Ovary (tissue), 9 donors: ENCODE measurements around the gene TMCO2. TPM values are rescaled to one million over a fixed set of nuclear protein-coding genes. Genes with fewer than 3 reads are reported as not detected.

Experiments
- DNase-seq, 5 donors: peaks; one replicate each; pipeline ENCODE4 v3.0.0-alpha.2; 2019 to 2020
- H3K27ac ChIP-seq, 2 donors: fragments of 200-600 bp; one replicate each; pipeline versions ENCODE4 v1.5.1 to v1.8.0; 2019 to 2022
- H3K27me3 ChIP-seq: fragments of 200-600 bp; one replicate; pipeline ENCODE4 v1.8.0; 2022
- H3K36me3 ChIP-seq: fragments of 200-600 bp; sonication (generic); one replicate; pipeline ENCODE4 v1.5.1; 2019
- H3K4me1 ChIP-seq: one replicate; pipeline ENCODE4 v1.8.1; 2013; ENCODE audit warnings: mild to moderate bottlenecking, moderate library complexity; ENCODE audit not compliant: insufficient read depth
- H3K4me3 ChIP-seq: fragments of 200-600 bp; sonication (generic); one replicate; pipeline ENCODE4 v1.5.1; 2017
- H3K9me3 ChIP-seq, 2 donors: fragments of 200-600 bp in 1 of 2; sonication (generic) in 1 of 2; one replicate each; pipeline versions ENCODE4 v1.5.1 to v1.8.1; 2013 to 2019; ENCODE audit warnings: mild to moderate bottlenecking in 1 of 2, moderate library complexity in 1 of 2
- EP300 ChIP-seq: sonication (generic); formaldehyde crosslinking; IDR thresholded peaks from one replicate; pipeline ENCODE4 v1.6.1; 2017; ENCODE audit warnings: antibody characterized with exemption
- POLR2A ChIP-seq: fragments of 450-650 bp; IDR thresholded peaks from one replicate; pipeline ENCODE4 v1.6.1; 2017; ENCODE audit warnings: antibody characterized with exemption, mild to moderate bottlenecking, moderate library complexity
- WGBS, 3 donors: extraction: QIAGEN DNeasy Blood & Tissue Kit in 1 of 3; methylation state at CpG; one replicate each; pipeline versions ENCODE4 v1.1.5 to v1.1.7; 2013 to 2017; 5-methylcytosine and 5-hydroxymethylcytosine counted together
- intact Hi-C, 4 donors: fragments of 100-400 bp; cut with DNase I; formaldehyde crosslinking; loops; one replicate each; pipeline versions ENCODE4 v1.11.0 to v1.15.1; 2022 to 2023
- polyA plus RNA-seq, 2 donors: library from polyadenylated mRNA; stranded (reverse); fragments of 200-250 nt in 1 of 2; fragments of 350-450 nt in 1 of 2; fragmentation: Illumina TruSeq in 1 of 2; extraction: RNeasy Lipid Tissue Mini Kit (QIAGEN cat#74804) in 1 of 2; gene quantifications; one replicate each; pipeline ENCODE4 v1.2.3, GENCODE V29; 2013 to 2014
- total RNA-seq, 7 donors: library from RNA; depleted of rRNA in 2 of 7; stranded (reverse); fragments of >200 nt in 2 of 7; fragmentation: NEBNext Ultra II Directional in 3 of 7; extraction: Animal tissue kit (Norgen Biotek cat#: 25700) in 3 of 7; gene quantifications; one replicate each; pipeline versions ENCODE4 v1.1.0 to v1.2.4, GENCODE V29; 2016 to 2023
- TF ChIP-seq, protein P1 (sequence below), 3 donors: fragments of 450-650 bp in 2 of 3; fragments of 200-600 bp in 1 of 3; IDR thresholded peaks; one replicate each; pipeline versions ENCODE4 v1.5.1 to v1.8.0; 2016 to 2022; ENCODE audit warnings: antibody characterized with exemption in 3 of 3, mild to moderate bottlenecking in 1 of 3
- donor health status: DM: no; HTN: no; CAD: no; lungs with moderate emphysema.
- donor health status: DM: no; HTN: no; CAD: no.
- donor health status: Bipolar disorder and iron deficiency.
- donor health status: DM: yes; HTN: yes; CAD: no.
- donor health status: DM: no; HTN: no; CAD: no.
- donor health status: DM: yes; HTN: yes; CAD: no.

The TMCO2 gene
- total and polyA plus RNA-seq, 9 donors = not detected

DNA sequence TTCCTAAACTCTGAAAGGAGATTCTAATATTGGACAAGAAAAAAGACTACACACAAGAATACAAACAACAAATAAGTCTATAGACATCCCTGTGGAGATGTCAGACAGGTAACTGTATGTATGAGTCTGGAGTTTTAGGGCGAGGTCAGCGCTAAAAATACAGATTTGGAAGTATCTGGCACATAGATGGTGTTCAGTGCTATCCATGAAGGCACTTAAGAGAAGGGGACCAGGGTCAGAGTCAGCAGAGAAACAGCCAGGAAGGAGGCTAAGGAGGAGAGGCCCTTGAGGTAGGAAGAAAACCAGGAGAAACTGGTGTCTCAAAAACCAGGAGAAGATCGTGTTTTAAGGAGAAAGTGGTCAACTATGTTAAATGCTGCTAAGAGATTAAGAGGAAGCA is 28.4 kb downstream of the TMCO2 start:
- intact Hi-C loops = no loop called here
- H3K4me1 ChIP-seq = no peaks in the 10 kb centered on the region
- H3K9me3 ChIP-seq = no peaks in the 10 kb centered on the region
- H3K4me3 ChIP-seq = no peak overlapping the region
- no peaks in the 10 kb centered on the region for H3K36me3 ChIP-seq
- H3K27me3 ChIP-seq = no peaks in the 10 kb centered on the region
- WGBS, 3 donors = 86 to 95% (median 90%) methylated on average over 3 of the region's 3 CpGs
- no peak overlapping the region for H3K27ac ChIP-seq
- DNase-seq = no peak
- TF ChIP-seq EP300 (no peak), POLR2A (no peak)
- TF ChIP-seq, protein P1, sequence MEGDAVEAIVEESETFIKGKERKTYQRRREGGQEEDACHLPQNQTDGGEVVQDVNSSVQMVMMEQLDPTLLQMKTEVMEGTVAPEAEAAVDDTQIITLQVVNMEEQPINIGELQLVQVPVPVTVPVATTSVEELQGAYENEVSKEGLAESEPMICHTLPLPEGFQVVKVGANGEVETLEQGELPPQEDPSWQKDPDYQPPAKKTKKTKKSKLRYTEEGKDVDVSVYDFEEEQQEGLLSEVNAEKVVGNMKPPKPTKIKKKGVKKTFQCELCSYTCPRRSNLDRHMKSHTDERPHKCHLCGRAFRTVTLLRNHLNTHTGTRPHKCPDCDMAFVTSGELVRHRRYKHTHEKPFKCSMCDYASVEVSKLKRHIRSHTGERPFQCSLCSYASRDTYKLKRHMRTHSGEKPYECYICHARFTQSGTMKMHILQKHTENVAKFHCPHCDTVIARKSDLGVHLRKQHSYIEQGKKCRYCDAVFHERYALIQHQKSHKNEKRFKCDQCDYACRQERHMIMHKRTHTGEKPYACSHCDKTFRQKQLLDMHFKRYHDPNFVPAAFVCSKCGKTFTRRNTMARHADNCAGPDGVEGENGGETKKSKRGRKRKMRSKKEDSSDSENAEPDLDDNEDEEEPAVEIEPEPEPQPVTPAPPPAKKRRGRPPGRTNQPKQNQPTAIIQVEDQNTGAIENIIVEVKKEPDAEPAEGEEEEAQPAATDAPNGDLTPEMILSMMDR (IDR thresholded peaks at IDR 0.05) = no peak

DNA sequence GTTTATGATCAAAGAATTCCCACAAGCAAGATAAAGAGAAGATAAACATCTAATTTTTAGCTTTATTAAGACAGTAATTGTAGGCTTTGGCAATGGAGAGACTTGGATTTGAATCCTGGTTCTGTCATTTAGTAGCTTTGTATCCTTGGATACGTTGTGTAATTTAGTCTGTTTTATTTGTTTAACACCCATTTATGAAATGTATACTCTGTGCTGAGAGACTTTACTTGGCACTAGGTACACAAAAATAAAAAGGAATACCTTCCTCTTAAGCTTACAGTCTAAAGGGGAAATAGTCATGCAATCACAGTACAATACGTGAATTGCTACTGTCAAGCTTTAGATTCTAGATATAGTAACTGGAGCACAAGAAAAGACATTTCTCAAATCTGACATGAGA is 34.1 kb downstream of the TMCO2 start:
- Histone ChIP-seq H3K4me1 (no peaks in the 10 kb centered on the region), H3K27me3 (no peaks in the 10 kb centered on the region), H3K9me3 (no peaks in the 10 kb centered on the region), H3K27ac (no peak overlapping the region), H3K36me3 (no peaks in the 10 kb centered on the region), H3K4me3 (no peak overlapping the region)
- TF ChIP-seq EP300 (no peak), POLR2A (no peak)
- TF ChIP-seq, protein P1 (IDR thresholded peaks at IDR 0.05) = no peak
- no peak for DNase-seq
- intact Hi-C loops = no loop called here
- WGBS, 3 donors = 75 to 87% (median 85%) methylated on average over 2 of the region's 2 CpGs

DNA sequence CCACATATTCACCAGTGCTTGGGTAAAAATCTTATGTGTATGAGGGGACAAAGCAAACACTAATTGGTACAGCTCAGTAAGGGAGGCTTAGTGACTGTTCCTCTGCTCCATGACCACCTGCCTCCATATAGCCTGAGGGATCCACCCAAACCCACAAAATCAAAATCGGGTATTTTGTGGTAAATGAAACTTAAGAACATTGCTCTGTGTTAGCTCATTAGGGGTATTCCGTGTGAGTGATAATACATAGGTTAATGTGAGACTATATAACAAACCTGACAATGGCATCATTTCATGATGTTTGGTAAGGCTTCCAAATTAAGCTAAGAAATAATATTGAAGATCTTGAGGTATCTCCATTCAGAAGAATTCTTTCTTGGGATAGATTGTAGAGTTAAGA is 43.6 kb downstream of the TMCO2 start:
- 87 to 89% (median 87%) methylated on average over 2 of the region's 2 CpGs for WGBS, 3 donors
- no peak for DNase-seq
- TF ChIP-seq POLR2A (no peak), EP300 (no peak)
- TF ChIP-seq, protein P1 (IDR thresholded peaks at IDR 0.05) = no peak
- no peak overlapping the region for H3K27ac ChIP-seq
- no peaks in the 10 kb centered on the region for H3K27me3 ChIP-seq
- no peaks in the 10 kb centered on the region for H3K4me1 ChIP-seq
- no peaks in the 10 kb centered on the region for H3K36me3 ChIP-seq
- no peaks in the 10 kb centered on the region for H3K9me3 ChIP-seq
- H3K4me3 ChIP-seq = no peak overlapping the region
- intact Hi-C loops = no loop called here

DNA sequence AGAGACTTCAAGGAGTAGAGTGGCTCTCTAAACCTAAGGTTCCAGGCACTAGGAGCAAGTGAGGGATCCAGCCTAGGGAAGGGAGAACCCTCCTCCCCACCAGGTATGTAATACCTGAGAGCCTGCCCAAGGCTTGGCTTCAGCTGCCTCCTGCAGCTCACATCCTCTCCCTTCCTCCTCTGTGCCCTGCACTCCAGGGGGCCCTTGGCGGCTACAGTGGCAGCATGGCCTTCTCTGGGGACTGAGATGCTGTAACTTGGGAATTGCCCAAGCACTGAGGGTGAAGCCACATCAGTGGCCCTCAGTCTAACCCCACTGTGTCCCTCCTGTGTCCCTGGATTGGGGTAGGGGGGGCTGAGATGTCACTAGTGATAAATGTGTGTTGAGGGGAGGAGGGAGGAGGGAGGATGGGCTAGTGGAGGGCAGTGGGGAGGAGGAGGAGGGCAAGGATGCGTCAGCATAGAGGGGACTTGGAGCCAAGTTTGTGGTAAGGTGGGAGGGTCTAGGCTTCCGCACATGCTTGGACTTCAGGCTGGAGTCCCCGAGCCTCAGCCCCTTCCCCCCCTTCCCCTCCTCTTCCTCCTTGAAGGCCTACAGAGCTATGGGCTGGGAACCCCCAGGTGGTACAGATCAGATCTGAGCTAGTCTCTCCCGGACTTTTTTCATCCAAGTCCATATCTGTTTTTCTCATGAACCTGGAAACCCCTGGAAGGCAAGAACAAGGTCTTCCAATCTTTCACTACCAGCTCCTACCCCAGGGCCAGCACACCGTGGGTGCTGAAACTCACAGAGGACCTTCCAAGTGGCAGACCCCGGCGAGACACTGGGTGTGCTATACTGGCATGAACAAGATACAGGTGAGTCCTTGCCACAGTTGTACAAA is 51.9 kb downstream of the TMCO2 start:
- 44 to 46% (median 45%) methylated on average over 8 of the region's 8 CpGs for WGBS, 3 donors
- DNase-seq = no peak
- Histone ChIP-seq H3K9me3 (no peaks in the 10 kb centered on the region), H3K27me3 (no peaks in the 10 kb centered on the region), H3K36me3 (no peaks in the 10 kb centered on the region), H3K4me1 (no peaks in the 10 kb centered on the region), H3K27ac (no peak overlapping the region), H3K4me3 (no peak overlapping the region)
- TF ChIP-seq, protein P1 (IDR thresholded peaks at IDR 0.05) = no peak
- TF ChIP-seq EP300 = no peak
- TF ChIP-seq POLR2A = no peak
- intact Hi-C loops = no loop called here
